GM13976 (cell line): ENCODE measurements around the gene TENM3.
"Not testable (repeated sequence)": the region's sequence is repeated elsewhere in the genome, so short reads cannot be mapped to it uniquely, and the experiment has no call there.

Experiments used
- DNase-seq: peaks from one replicate; pipeline ENCODE4 v3.0.0; 2012; ENCODE audit warnings: low spot score
- in situ Hi-C: fragments of 300-500 bp; cut with MboI; formaldehyde crosslinking; loops from one replicate; pipeline ENCODE4 v1.12.0; 2022; ENCODE audit warnings: low sequenced_read_pairs, mixed read lengths, inconsistent platforms; ENCODE audit not compliant: unreplicated experiment
- TF ChIP-seq, protein P1 (sequence below): IDR thresholded peaks from 2 replicates; pipeline ENCODE4 v1.5.1; 2012; ENCODE audit warnings: borderline replicate concordance, mild to moderate bottlenecking; ENCODE audit not compliant: insufficient read depth; ENCODE audit errors: extremely low read depth, missing control alignments, control extremely low read depth

Gene TENM3

DNA sequence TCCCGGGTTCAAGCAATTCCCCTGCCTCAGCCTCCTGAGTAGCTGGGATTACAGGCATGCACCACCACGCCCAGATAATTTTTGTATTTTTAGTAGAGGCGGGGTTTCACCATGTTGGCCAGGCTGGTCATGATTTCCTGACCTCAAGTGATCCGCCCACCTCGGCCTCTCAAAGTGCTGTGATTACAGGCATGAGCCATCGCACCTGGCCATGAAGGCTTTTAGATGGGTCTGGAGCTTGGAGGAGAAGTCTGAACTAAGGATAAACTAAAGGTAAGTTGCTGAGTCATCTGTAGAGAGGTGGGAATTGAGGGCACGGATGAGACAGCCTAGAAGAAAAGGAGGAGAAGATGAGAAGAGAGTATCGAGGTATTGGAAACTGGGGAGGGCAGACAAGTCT is at the start of gene TENM3:
Gene TENM3 (plus strand): TSS at position 199 of the 400 bp plus-strand sequence. CDS start 80,619 bp downstream, outside the sequence.
- DNase-seq, in situ Hi-C loops: not testable (repeated sequence)

DNA sequence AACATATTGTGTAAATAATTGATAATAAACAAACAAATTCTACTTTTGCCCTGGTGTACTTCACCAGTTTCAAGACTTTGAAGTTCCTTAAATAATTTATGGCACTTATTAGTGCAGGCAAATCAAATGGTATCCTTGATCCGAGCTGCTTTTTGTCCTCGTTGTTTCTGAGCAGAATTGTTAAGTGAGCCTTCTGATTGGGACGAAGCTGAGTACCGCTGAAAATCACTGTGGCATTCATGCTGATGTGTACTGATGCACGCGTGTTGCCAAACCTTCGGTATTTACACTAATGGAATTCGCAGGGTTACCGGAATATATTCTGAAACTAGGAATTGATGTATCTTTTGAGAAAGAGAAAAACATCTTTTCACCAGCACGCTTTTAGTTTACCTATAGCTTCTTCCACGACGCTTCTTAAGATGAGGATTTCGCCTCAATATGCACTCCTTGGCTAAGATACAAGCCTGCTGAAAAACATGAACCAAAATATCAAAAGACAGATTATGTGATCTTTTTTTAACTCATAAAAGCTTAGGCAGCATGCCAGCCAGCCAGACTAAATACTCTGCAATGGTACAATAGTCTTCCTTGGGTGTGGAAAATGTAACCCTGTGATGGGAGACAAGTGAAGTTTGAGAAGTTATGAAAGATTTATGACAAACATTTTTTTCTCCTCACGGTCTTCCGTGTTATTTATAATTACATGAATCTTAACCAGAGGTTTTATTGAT is 48.9 kb upstream of the TENM3 start:
- TF ChIP-seq, protein P1, sequence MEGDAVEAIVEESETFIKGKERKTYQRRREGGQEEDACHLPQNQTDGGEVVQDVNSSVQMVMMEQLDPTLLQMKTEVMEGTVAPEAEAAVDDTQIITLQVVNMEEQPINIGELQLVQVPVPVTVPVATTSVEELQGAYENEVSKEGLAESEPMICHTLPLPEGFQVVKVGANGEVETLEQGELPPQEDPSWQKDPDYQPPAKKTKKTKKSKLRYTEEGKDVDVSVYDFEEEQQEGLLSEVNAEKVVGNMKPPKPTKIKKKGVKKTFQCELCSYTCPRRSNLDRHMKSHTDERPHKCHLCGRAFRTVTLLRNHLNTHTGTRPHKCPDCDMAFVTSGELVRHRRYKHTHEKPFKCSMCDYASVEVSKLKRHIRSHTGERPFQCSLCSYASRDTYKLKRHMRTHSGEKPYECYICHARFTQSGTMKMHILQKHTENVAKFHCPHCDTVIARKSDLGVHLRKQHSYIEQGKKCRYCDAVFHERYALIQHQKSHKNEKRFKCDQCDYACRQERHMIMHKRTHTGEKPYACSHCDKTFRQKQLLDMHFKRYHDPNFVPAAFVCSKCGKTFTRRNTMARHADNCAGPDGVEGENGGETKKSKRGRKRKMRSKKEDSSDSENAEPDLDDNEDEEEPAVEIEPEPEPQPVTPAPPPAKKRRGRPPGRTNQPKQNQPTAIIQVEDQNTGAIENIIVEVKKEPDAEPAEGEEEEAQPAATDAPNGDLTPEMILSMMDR, result no peak
- DNase-seq, result no peak
- in situ Hi-C loops, result no loop called here

DNA sequence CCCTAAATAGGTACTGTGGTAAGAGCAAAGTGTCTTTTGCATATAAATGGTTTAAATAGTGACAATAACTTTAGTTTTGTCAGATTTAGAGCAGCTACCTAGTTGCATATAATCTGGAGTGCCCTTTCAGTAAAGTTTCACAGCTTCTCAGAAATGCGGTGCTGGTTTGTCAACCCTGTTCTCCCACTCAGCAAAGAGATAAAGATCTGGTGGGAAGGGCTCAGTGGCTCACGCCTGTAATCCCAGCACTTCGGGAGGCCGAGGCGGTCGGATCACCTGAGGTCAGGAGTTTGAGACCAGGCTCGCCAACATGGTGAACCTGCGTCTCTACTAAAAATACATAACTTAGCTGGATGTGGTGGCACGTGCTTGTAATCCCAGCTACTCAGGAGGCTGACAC is 45.6 kb upstream of the TENM3 start:
- TF ChIP-seq, protein P1, result no peak
- in situ Hi-C loops, result no loop called here
- DNase-seq, result no peak

DNA sequence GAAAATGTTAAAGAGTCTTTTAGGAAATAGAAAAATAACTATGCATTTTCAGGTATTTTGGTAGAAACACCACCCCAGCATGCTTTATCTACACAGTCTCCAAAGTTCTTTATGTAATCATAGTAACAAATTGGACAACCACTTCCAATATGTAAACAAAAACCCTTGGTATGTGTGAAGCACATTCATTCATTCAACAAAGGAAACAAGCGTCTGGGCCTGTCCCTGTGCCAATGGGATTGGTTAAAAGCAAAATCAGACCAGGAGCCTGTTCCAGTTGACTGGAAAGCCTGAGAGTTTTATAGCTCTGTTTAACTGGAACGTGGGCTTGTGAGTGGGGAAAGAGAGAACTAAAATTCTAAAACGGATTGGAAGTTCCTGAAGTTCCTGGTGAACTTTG is 41.3 kb upstream of the TENM3 start:
- in situ Hi-C loops, result no loop called here

DNA sequence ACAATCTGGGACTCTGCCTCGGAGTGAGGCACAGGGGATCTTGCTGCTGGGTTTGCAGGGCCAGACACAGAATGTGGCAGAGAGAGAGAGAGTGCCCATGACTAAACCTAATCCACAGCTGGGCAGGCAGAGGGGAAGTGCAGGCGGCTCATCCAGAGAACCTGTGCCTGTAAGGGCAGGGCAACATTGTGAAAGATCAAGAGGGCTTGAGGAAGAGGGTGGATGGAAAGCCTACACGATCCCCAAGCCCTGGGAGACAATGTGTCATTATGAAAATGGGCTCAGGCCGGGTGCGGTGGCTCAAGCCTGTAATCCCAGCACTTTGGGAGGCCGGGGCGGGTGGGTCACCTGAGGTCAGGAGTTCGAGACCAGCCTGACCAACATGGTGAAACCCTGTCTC is 40.6 kb upstream of the TENM3 start:
- in situ Hi-C loops, result no loop called here
- DNase-seq, result no peak
- TF ChIP-seq, protein P1, result no peak

More for the DNA sequence above, 41.3 kb upstream of the TENM3 start:
- TF ChIP-seq, protein P1, result no peak
- DNase-seq, result no peak

DNA sequence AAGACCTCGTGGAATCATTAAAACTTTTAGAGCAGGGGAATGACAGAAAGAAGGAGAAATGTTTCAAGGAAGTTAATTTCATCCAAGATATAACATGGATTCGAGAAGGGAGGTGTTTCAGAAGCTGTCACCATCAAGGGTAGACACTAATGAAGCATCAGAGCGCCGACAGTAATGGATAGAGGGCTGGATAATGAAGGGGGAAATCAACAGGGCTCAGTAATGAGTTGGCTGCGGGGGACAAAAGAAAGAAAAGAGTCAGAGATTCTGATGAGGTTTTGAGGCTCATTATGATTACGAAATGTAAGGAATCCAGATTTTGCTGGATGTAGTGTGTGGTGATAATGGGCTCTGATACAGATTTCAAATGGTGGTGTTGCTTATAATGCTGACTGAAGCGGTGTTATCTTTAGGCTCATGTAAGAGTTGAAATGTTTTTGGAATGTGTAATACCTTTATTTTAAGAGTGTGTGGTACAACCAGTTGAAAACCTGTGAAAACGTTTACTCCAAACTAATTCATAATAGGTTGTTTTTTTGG is 39.3 kb upstream of the TENM3 start:
- DNase-seq, result no peak
- in situ Hi-C loops, result no loop called here
- TF ChIP-seq, protein P1, result no peak

DNA sequence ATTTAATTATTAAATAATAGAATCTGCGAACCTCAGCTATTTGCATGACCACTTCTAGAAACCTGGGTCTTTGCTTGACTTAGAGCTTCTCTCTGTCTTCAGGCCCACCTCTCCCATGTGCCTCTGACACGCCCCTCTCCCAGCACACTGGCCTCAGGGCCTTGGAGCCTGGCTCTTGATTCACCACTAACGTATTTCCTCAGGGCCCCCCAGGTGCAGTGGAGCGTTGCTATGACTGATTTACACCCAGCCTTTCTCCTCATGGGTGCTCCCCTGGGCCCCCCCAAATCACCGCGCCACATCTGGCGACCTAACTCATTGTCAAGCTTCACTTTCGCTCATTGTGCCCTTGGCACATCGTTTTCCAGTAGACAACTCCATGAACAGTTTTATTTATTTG is 37.9 kb upstream of the TENM3 start:
- DNase-seq, result no peak
- TF ChIP-seq, protein P1, result no peak
- in situ Hi-C loops, result no loop called here
